Tibial nerve (tissue), 4 donors: ENCODE results near the gene PDZD8. TPM values are rescaled to one million over a fixed set of nuclear protein-coding genes. Genes with fewer than 3 reads are reported as not detected.

Experiments
- DNase-seq, 2 donors: peaks; one replicate each; pipeline ENCODE4 v3.0.0-alpha.2; 2019; ENCODE audit warnings: low spot score in 2 of 2
- H3K27ac ChIP-seq, 4 donors: fragments of 200-600 bp; sonication (generic) in 3 of 4; one replicate each; pipeline ENCODE4 v1.5.1; 2017 to 2019; ENCODE audit warnings: mild to moderate bottlenecking in 1 of 4
- H3K27me3 ChIP-seq, 2 donors: fragments of 200-600 bp; sonication (generic) in 1 of 2; one replicate each; pipeline versions ENCODE4 v1.5.1 to v1.6.0; 2017 to 2019
- H3K36me3 ChIP-seq, 3 donors: fragments of 200-600 bp; sonication (generic); one replicate each; pipeline ENCODE4 v1.5.1; 2018 to 2019
- H3K4me1 ChIP-seq, 4 donors: fragments of 200-600 bp; sonication (generic) in 3 of 4; one replicate each; pipeline ENCODE4 v1.5.1; 2017 to 2019
- H3K4me3 ChIP-seq, 4 donors: fragments of 200-600 bp; sonication (generic) in 3 of 4; one replicate each; pipeline ENCODE4 v1.5.1; 2017 to 2019; ENCODE audit warnings: mild to moderate bottlenecking in 1 of 4, moderate library complexity in 1 of 4
- H3K9me3 ChIP-seq, 4 donors: fragments of 200-600 bp; sonication (generic) in 3 of 4; one replicate each; pipeline ENCODE4 v1.5.1; 2017 to 2019
- CTCF ChIP-seq, 5 experiments: fragments of 200-600 bp in 3 of 5; fragments of 450-650 bp in 2 of 5; sonication (generic) in 3 of 5; IDR thresholded peaks; one replicate each; pipeline ENCODE4 v1.5.1; 2016 to 2019; ENCODE audit warnings: antibody characterized with exemption in 5 of 5, mild to moderate bottlenecking in 3 of 5, moderate library complexity in 2 of 5
- EP300 ChIP-seq, 2 donors: sonication (generic); formaldehyde crosslinking; IDR thresholded peaks; one replicate each; pipeline ENCODE4 v1.6.1; 2017; ENCODE audit warnings: antibody characterized with exemption in 2 of 2, mild to moderate bottlenecking in 1 of 2
- POLR2A ChIP-seq, 2 donors: fragments of 450-650 bp; IDR thresholded peaks; one replicate each; pipeline ENCODE4 v1.6.1; 2017; ENCODE audit warnings: antibody characterized with exemption in 2 of 2, mild to moderate bottlenecking in 2 of 2, moderate library complexity in 2 of 2
- WGBS, 2 donors: methylation state at CpG; one replicate each; pipeline ENCODE4 v1.1.5; 2018; 5-methylcytosine and 5-hydroxymethylcytosine counted together
- total RNA-seq, 4 donors: library from RNA; depleted of rRNA; stranded (reverse); fragments of >200 nt; gene quantifications; one replicate each; pipeline ENCODE4 v1.1.0, GENCODE V29; 2016

Gene PDZD8
- total RNA-seq, 4 donors from 2014 or later = 29.4 to 33.3 (median 31.7) TPM

- no peaks in the 10 kb centered on the region for H3K9me3 ChIP-seq
- no peak overlapping the region for H3K27ac ChIP-seq
- WGBS, 2 donors = 67 to 77% methylated on average over 8 to 9 of the region's 9 CpGs
- TF ChIP-seq CTCF (IDR thresholded peaks at IDR 0.05) (no peak), POLR2A (IDR thresholded peaks at IDR 0.05) (no peak), EP300 (IDR thresholded peaks at IDR 0.05) (no peak)
- H3K27me3 ChIP-seq = peaks cover 0 to 18% of the 10 kb centered on the region in 2 donors
- no peaks in the 10 kb centered on the region for H3K36me3 ChIP-seq
- DNase-seq = no peak
- H3K4me3 ChIP-seq = no peak overlapping the region
- H3K4me1 ChIP-seq = no peaks in the 10 kb centered on the region
These were observed 121.3 kb downstream of the PDZD8 start for GRCh38 chr10:117253908-117254307.

- WGBS, 2 donors = 51 to 53% methylated on average over 7 of the region's 7 CpGs
- no peaks in the 10 kb centered on the region for H3K4me1 ChIP-seq
- TF ChIP-seq POLR2A (IDR thresholded peaks at IDR 0.05) (no peak), CTCF (IDR thresholded peaks at IDR 0.05) (no peak), EP300 (IDR thresholded peaks at IDR 0.05) (no peak)
- H3K36me3 ChIP-seq = no peaks in the 10 kb centered on the region
- no peaks in the 10 kb centered on the region for H3K9me3 ChIP-seq
- DNase-seq = no peak
- peaks cover 0 to 29% of the 10 kb centered on the region in 2 donors for H3K27me3 ChIP-seq
- H3K4me3 ChIP-seq = no peak overlapping the region
- no peak overlapping the region for H3K27ac ChIP-seq
These were observed 124.8 kb downstream of the PDZD8 start for GRCh38 chr10:117250411-117250810.

- no peaks in the 10 kb centered on the region for H3K4me1 ChIP-seq
- peaks cover 0 to 29% of the 10 kb centered on the region in 2 donors for H3K27me3 ChIP-seq
- H3K9me3 ChIP-seq = no peaks in the 10 kb centered on the region
- H3K27ac ChIP-seq = no peak overlapping the region
- DNase-seq = no peak
- no peak for TF ChIP-seq EP300 (IDR thresholded peaks at IDR 0.05)
- TF ChIP-seq POLR2A (IDR thresholded peaks at IDR 0.05) = no peak
- TF ChIP-seq CTCF (IDR thresholded peaks at IDR 0.05) = no peak
- 59 to 60% methylated on average over 6 of the region's 6 CpGs for WGBS, 2 donors
- no peaks in the 10 kb centered on the region for H3K36me3 ChIP-seq
- no peak overlapping the region for H3K4me3 ChIP-seq
These were observed 125.6 kb downstream of the PDZD8 start for GRCh38 chr10:117249493-117250093.

GRCh38 chr10:117248750-117249465 lies 126.3 kb downstream of the PDZD8 start:
- H3K27ac ChIP-seq = no peak overlapping the region
- WGBS, 2 donors = 32 to 33% methylated on average over 10 of the region's 10 CpGs
- DNase-seq = no peak
- TF ChIP-seq POLR2A (IDR thresholded peaks at IDR 0.05) (no peak), CTCF (IDR thresholded peaks at IDR 0.05) (no peak), EP300 (IDR thresholded peaks at IDR 0.05) (no peak)
- no peaks in the 10 kb centered on the region for H3K4me1 ChIP-seq
- no peaks in the 10 kb centered on the region for H3K36me3 ChIP-seq
- no peak overlapping the region for H3K4me3 ChIP-seq
- peaks cover 0 to 30% of the 10 kb centered on the region in 2 donors for H3K27me3 ChIP-seq
- H3K9me3 ChIP-seq = no peaks in the 10 kb centered on the region

GRCh38 chr10:117246997-117247671 lies 128.1 kb downstream of the PDZD8 start:
- H3K27me3 ChIP-seq = peaks cover 0 to 48% of the 10 kb centered on the region in 2 donors
- no peak overlapping the region for H3K27ac ChIP-seq
- WGBS, 2 donors = 70 to 72% methylated on average over 3 of the region's 3 CpGs
- H3K9me3 ChIP-seq = no peaks in the 10 kb centered on the region
- no peak overlapping the region for H3K4me3 ChIP-seq
- no peaks in the 10 kb centered on the region for H3K36me3 ChIP-seq
- no peaks in the 10 kb centered on the region for H3K4me1 ChIP-seq
- TF ChIP-seq EP300 (IDR thresholded peaks at IDR 0.05) (no peak), CTCF (IDR thresholded peaks at IDR 0.05) (no peak), POLR2A (IDR thresholded peaks at IDR 0.05) (no peak)
- no peak for DNase-seq
